Ovary (tissue), 3 donors: ENCODE measurements around the gene ARHGEF26.

Experiments used
- CTCF ChIP-seq, 3 donors: fragments of 450-650 bp in 2 of 3; fragments of 200-600 bp in 1 of 3; IDR thresholded peaks; one replicate each; pipeline versions ENCODE4 v1.5.1 to v1.8.0; 2016 to 2022; ENCODE audit warnings: antibody characterized with exemption in 3 of 3, mild to moderate bottlenecking in 1 of 3
- EP300 ChIP-seq: sonication (generic); formaldehyde crosslinking; IDR thresholded peaks from one replicate; pipeline ENCODE4 v1.6.1; 2017; ENCODE audit warnings: antibody characterized with exemption
- donor health status: DM: no; HTN: no; CAD: no.

GRCh38 chr3:154111365-154111935 lies 9.7 kb upstream of the ARHGEF26 start:
- TF ChIP-seq CTCF (IDR thresholded peaks at IDR 0.05) (no peak), EP300 (no peak)
